Suprapubic skin (tissue), 4 donors: Measurements from ENCODE around the gene SEC14L1. TPM values are rescaled to one million over a fixed set of nuclear protein-coding genes. Genes with fewer than 3 reads are reported as not detected.

ENCODE experiments used
- DNase-seq, 2 donors: peaks; one replicate each; pipeline ENCODE4 v3.0.0-alpha.2; 2019; ENCODE audit warnings: low spot score in 2 of 2
- H3K27ac ChIP-seq: fragments of 200-600 bp; sonication (generic); one replicate; pipeline ENCODE4 v1.5.1; 2019
- H3K27me3 ChIP-seq: fragments of 200-600 bp; sonication (generic); one replicate; pipeline ENCODE4 v1.5.1; 2019
- H3K36me3 ChIP-seq: fragments of 200-600 bp; sonication (generic); one replicate; pipeline ENCODE4 v1.5.1; 2019
- H3K4me1 ChIP-seq: fragments of 200-600 bp; sonication (generic); one replicate; pipeline ENCODE4 v1.5.1; 2019
- H3K4me3 ChIP-seq: fragments of 200-600 bp; sonication (generic); one replicate; pipeline ENCODE4 v1.5.1; 2019; ENCODE audit warnings: mild to moderate bottlenecking
- H3K9me3 ChIP-seq: fragments of 200-600 bp; sonication (generic); one replicate; pipeline ENCODE4 v1.5.1; 2019
- CTCF ChIP-seq, 2 donors: fragments of 200-600 bp in 1 of 2; fragments of 450-650 bp in 1 of 2; sonication (generic) in 1 of 2; IDR thresholded peaks; one replicate each; pipeline ENCODE4 v1.5.1; 2016 to 2019; ENCODE audit warnings: antibody characterized with exemption in 2 of 2, mild to moderate bottlenecking in 1 of 2, moderate library complexity in 1 of 2
- EP300 ChIP-seq: sonication (generic); formaldehyde crosslinking; IDR thresholded peaks from one replicate; pipeline ENCODE4 v1.6.1; 2017; ENCODE audit warnings: antibody characterized with exemption
- POLR2A ChIP-seq, 2 donors: fragments of 450-650 bp; IDR thresholded peaks; one replicate each; pipeline ENCODE4 v1.6.1; 2017; ENCODE audit warnings: antibody characterized with exemption in 2 of 2, mild to moderate bottlenecking in 2 of 2, moderate library complexity in 2 of 2
- POLR2AphosphoS5 ChIP-seq, 3 donors: sonication (generic); formaldehyde crosslinking; IDR thresholded peaks; one replicate each; pipeline ENCODE4 v1.6.1; 2017; ENCODE audit warnings: antibody characterized with exemption in 3 of 3
- WGBS: methylation state at CpG from one replicate; pipeline ENCODE4 v1.1.5; 2018; 5-methylcytosine and 5-hydroxymethylcytosine counted together
- total RNA-seq, 4 donors: library from RNA; depleted of rRNA; stranded (reverse); fragments of >200 nt; gene quantifications; one replicate each; pipeline ENCODE4 v1.1.0, GENCODE V29; 2016

SEC14L1 gene
- total RNA-seq, 4 donors from 2014 or later: 35.5 to 87.3 (median 51.6) TPM

DNA sequence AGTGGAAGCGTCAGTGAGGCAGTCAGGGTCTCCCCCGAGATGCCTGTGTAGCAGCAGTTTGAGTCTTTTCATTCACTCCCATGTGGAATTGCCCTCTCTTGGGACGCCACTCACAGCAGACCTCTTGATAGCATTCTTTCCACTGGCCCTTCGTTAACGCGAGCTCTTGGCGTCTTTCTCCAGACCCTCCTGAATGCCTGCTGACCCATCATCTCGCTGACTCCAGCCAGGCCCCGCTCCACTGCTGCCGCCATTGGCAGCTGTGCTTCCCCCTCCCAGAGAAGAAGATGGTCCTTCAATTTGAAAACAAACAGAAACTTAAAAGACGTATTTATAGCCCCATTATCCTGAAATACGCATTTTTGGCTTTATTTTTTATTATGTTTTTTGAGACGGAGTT lies 63.1 kb downstream of the SEC14L1 start:
- H3K27ac ChIP-seq: no peak overlapping the region

GRCh38 chr17:77204536-77204935 lies 63.8 kb downstream of the SEC14L1 start:
- H3K4me3 ChIP-seq: no peak overlapping the region
- no peaks in the 10 kb centered on the region for H3K27me3 ChIP-seq
- 91% methylated on average over 8 of the region's 8 CpGs for WGBS
- peaks cover 90% of the 10 kb centered on the region for H3K36me3 ChIP-seq
- no peaks in the 10 kb centered on the region for H3K9me3 ChIP-seq
- H3K27ac ChIP-seq: no peak overlapping the region
- no peak for TF ChIP-seq EP300
- TF ChIP-seq CTCF (IDR thresholded peaks at IDR 0.05): no peak
- no peak for TF ChIP-seq POLR2A (IDR thresholded peaks at IDR 0.05)
- no peak for TF ChIP-seq POLR2AphosphoS5 (IDR thresholded peaks at IDR 0.05)
- DNase-seq: no peak
- H3K4me1 ChIP-seq: peaks cover 14% of the 10 kb centered on the region

More for the DNA sequence above, 63.1 kb downstream of the SEC14L1 start:
- no peak for DNase-seq
- Histone ChIP-seq H3K9me3 (no peaks in the 10 kb centered on the region), H3K27me3 (no peaks in the 10 kb centered on the region), H3K36me3 (peaks cover 83% of the 10 kb centered on the region), H3K4me1 (peaks cover 12% of the 10 kb centered on the region), H3K4me3 (no peak overlapping the region)
- WGBS: 91% methylated on average over 13 of the region's 13 CpGs
- no peak for TF ChIP-seq EP300
- no peak for TF ChIP-seq CTCF (IDR thresholded peaks at IDR 0.05)
- TF ChIP-seq POLR2AphosphoS5 (IDR thresholded peaks at IDR 0.05): no peak
- no peak for TF ChIP-seq POLR2A (IDR thresholded peaks at IDR 0.05)

DNA sequence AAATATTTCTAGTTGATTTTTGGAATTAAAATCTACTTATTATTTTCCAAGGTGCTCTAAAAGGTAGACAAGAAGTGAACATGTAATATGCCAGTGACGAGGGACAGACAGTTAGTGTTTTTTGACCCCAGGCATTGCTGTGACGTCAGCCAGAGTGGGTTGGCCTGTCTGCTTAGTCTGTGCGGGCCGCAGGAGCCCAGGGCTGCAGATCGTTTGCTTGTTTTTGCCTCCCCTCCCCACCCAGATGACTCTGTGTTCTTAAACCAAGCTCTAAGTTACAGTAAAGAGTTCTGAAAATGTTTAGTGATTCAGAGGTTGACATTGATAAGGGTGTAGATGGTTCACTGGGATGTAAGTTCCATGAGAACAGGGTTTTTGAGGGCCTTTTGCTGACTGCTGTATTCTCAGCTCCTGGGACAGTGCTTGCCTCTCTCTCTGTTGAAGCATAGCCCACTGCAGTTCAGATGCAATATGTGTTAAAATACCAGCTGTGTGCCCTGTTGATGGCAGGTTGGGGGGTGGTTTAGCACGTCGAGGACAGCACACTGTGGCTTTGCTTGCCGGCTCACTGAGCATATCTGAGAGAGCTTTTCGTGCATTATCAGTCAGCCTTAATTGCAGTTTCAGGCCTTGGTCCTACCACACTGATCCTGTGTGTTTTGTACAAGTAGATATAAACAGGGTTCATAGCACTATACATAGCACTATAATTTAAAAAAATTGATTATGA lies 64.8 kb downstream of the SEC14L1 start:
- Histone ChIP-seq H3K4me3 (no peak overlapping the region), H3K4me1 (peaks cover 18% of the 10 kb centered on the region), H3K9me3 (no peaks in the 10 kb centered on the region), H3K27ac (no peak overlapping the region), H3K36me3 (peaks cover 90% of the 10 kb centered on the region), H3K27me3 (no peaks in the 10 kb centered on the region)
- DNase-seq: no peak
- TF ChIP-seq EP300 (no peak), POLR2AphosphoS5 (IDR thresholded peaks at IDR 0.05) (no peak), CTCF (IDR thresholded peaks at IDR 0.05) (no peak)
- WGBS: 87% methylated on average over 9 of the region's 9 CpGs

- Histone ChIP-seq H3K27me3 (no peaks in the 10 kb centered on the region), H3K9me3 (no peaks in the 10 kb centered on the region), H3K4me3 (no peak overlapping the region), H3K36me3 (peaks cover 90% of the 10 kb centered on the region), H3K27ac (no peak overlapping the region), H3K4me1 (peaks cover 15% of the 10 kb centered on the region)
- TF ChIP-seq EP300: no peak
- TF ChIP-seq CTCF (IDR thresholded peaks at IDR 0.05): no peak
- no peak for TF ChIP-seq POLR2AphosphoS5 (IDR thresholded peaks at IDR 0.05)
- no peak for TF ChIP-seq POLR2A (IDR thresholded peaks at IDR 0.05)
- WGBS: 73% methylated on average over 14 of the region's 14 CpGs
- no peak for DNase-seq
Measured at GRCh38 chr17:77206158-77206956, 65.6 kb downstream of the SEC14L1 start.

DNA sequence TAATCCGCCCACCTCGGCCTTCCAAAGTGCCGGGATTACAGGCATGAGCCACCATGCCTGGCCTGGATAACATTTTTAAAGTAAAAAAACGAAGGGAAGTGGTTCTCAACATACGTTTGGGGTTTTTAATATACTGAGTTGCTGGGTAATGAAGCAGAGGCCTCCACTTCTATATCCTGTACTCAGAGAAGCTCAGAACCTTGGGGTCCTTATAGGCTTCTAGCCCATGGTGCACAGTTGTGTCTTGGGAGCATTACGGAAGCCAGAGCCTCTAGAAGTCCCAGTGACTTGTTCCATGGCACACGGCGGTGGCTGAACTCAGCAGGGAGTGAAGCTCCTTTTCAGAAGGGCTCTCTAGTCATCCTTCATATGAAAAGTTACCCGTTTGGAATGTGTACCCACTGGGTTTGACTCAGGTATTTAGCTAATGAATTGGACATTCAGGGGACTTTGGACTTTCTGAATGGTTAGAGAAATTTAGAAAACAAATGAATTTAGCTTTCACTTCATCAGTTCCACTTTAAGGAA lies 67.0 kb downstream of the SEC14L1 start:
- H3K4me1 ChIP-seq: peaks cover 15% of the 10 kb centered on the region
- no peak for TF ChIP-seq POLR2AphosphoS5 (IDR thresholded peaks at IDR 0.05)
- TF ChIP-seq CTCF (IDR thresholded peaks at IDR 0.05): no peak
- TF ChIP-seq EP300: no peak
- TF ChIP-seq POLR2A (IDR thresholded peaks at IDR 0.05): no peak
- no peak overlapping the region for H3K4me3 ChIP-seq
- H3K9me3 ChIP-seq: no peaks in the 10 kb centered on the region
- 95% methylated on average over 9 of the region's 9 CpGs for WGBS
- no peak for DNase-seq
- peaks cover 96% of the 10 kb centered on the region for H3K36me3 ChIP-seq
- H3K27me3 ChIP-seq: no peaks in the 10 kb centered on the region
- no peak overlapping the region for H3K27ac ChIP-seq
